RWPE1 (cell line): ENCODE measurements around the gene TMEM247.
"Not testable (repeated sequence)": the region's sequence is repeated elsewhere in the genome, so short reads cannot be mapped to it uniquely, and the experiment has no call there.

Experiments
- CTCF ChIA-PET: fragments of 350-600 bp; sonication (Branson Sonifier 250); formaldehyde crosslinking; extraction: SDS; loops from one replicate; lab custom pipeline; 2021; lab: Yijun Ruan, JAX
- POLR2A ChIA-PET: fragments of 400-600 bp; formaldehyde crosslinking; extraction: SDS; loops from one replicate; lab custom pipeline; 2020; ENCODE audit warnings: antibody characterized with exemption; ENCODE audit not compliant: low non-redundant PET; lab: Yijun Ruan, JAX
- DNase-seq: peaks from one replicate; pipeline ENCODE4 v3.0.0; 2012; ENCODE audit warnings: low spot score
- H3K27ac ChIP-seq: fragments of 450-650 bp; 2 replicates; pipeline ENCODE4 v1.5.1; 2017
- TF ChIP-seq, protein P1 (sequence below): fragments of 450-650 bp; conservative IDR thresholded peaks from 2 replicates; pipeline ENCODE4 v1.5.1; 2017; ENCODE audit warnings: low read depth, mild to moderate bottlenecking

The TMEM247 gene

DNA sequence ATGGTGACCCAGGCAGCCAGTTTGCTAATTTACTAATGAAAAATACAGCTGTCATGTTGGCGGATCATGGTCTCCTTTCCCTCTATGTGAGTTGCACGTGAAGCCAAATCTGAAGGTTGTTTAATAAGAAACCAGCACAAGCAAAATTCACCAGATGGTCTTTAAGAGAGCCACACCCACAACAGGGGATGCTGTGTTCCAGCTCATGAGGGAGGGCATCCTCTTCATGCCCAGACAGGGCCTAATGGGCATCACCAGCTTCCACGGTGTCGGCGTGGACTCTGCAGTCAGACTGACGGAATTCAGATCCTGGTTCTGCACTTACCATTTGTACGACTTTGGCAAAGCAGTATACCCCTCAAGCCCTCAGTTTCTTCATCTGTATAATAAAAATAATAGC is 39.9 kb downstream of the TMEM247 start:
- ChIA-PET CTCF (no interaction called here), POLR2A (no interaction called here)
- H3K27ac ChIP-seq: 0 out of 2 replicates have a peak overlapping the region, but pooled peaks have one; percentile 13
- no peak for DNase-seq
- TF ChIP-seq, protein P1, sequence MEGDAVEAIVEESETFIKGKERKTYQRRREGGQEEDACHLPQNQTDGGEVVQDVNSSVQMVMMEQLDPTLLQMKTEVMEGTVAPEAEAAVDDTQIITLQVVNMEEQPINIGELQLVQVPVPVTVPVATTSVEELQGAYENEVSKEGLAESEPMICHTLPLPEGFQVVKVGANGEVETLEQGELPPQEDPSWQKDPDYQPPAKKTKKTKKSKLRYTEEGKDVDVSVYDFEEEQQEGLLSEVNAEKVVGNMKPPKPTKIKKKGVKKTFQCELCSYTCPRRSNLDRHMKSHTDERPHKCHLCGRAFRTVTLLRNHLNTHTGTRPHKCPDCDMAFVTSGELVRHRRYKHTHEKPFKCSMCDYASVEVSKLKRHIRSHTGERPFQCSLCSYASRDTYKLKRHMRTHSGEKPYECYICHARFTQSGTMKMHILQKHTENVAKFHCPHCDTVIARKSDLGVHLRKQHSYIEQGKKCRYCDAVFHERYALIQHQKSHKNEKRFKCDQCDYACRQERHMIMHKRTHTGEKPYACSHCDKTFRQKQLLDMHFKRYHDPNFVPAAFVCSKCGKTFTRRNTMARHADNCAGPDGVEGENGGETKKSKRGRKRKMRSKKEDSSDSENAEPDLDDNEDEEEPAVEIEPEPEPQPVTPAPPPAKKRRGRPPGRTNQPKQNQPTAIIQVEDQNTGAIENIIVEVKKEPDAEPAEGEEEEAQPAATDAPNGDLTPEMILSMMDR: no peak

DNA sequence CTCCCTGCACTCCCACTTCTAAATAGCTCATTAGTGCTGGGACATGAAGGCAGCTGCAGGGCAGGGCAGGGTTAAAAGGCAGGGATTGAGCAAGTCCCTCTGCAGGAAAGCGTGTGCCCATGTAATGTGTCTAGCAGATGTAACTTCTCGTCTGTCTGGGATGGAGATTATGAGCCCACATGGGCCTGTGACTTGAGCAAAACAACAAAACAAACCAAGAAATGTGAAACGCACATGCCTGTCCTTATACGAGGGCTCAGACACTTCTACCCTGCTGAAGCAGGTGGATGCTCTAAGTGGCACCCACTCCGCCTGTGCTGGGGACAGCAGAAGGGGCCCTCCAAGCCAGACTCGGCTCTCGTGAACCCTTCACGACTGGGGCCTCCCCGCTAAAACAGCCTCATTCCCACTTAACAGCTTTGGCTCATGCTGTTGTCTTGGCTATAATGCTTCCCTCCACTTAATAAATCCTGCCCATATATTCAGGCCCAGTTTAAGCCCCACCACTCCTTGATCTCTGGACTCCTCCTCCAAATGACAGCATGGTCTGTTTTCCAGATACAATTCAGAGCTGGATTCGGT is 40.9 kb downstream of the TMEM247 start:
- CTCF ChIA-PET: no interaction called here
- no peak overlapping the region for H3K27ac ChIP-seq
- TF ChIP-seq, protein P1: no peak
- no peak for DNase-seq
- POLR2A ChIA-PET: no interaction called here

DNA sequence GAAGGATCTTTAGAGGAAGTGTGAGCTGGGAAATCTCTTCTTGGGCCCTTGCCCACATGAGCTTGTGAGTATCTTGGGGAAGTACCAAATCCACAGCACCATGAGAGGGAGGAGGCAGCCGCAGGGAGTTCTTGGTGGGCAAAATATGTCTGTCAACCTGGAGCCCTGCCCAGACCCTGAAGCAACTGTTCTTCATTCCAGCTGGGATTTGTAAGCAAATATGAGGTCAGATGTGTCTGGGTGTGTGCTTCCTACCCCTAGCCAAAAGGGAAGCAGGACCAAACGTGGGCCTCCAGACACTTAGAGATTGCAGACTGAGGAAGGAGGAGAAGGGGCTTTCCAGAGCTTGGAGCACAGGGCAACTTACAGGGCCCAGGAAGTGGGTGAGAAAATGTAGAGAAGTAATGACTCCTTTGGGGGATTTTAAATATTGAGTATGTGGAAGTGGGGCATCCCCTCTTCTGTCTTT is 41.9 kb downstream of the TMEM247 start:
- H3K27ac ChIP-seq: no peak overlapping the region
- ChIA-PET CTCF (interaction anchor here (0.6 kb wide), 1 partner anchor 441 kb away, joined by 3 read pairs; no protein-coding TSS in a partner anchor), POLR2A (no interaction called here)
- TF ChIP-seq, protein P1: no peak
- DNase-seq: no peak

DNA sequence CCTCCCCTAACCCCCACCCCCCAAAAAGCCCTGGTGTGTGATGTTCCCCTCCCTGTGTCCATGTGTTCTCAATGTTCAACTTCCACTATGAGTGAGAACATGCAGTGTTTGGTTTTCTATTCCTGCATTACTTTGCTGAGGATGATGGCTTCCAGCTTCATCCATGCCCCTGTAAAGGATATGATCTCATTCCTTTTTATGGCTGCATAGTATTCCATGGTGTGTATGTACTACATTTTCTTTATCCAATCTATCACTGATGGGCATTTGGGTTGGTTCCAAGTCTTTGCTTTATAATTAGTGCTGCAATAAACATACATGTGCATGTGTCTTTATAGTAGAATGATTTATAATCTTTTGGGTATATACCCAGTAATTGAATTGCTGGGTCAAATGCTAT is 43.0 kb downstream of the TMEM247 start:
- DNase-seq, POLR2A ChIA-PET, CTCF ChIA-PET, H3K27ac ChIP-seq: not testable (repeated sequence)

DNA sequence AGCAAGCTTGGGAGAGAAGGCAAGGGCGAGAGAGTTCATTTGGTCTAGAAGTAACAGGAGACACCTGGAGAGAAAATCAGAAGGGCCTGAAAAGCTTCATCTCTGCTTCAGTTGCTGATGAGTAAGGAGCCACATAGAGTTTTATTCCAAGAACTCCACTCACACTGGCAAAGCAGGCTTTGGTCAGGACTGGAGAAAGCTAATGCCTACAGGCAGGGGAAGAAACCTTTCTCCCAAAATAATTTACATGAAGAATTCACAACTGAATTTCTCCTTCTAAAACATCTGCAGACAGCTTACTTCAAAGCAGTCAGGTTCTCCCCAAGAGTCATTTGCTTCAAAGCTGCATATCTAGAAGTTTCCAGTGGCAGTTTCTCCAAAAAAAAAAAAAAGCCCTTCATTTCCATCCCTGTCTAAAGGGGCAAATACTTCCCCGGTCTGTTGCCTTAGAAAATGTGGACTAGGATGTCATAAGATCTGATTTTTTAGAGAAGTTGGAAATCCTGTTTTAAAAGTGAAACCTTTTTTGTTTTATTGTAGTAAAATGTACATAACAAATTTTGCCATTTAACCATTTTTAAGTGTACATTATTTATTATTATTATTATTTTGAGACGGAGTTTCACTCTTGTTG is 46.3 kb downstream of the TMEM247 start:
- ChIA-PET CTCF (interaction anchor here (0.7 kb wide), 1 partner anchor 493 kb away, joined by 3 read pairs; no protein-coding TSS in a partner anchor), POLR2A (no interaction called here)
- TF ChIP-seq, protein P1: no peak
- DNase-seq: no peak
- no peak overlapping the region for H3K27ac ChIP-seq

DNA sequence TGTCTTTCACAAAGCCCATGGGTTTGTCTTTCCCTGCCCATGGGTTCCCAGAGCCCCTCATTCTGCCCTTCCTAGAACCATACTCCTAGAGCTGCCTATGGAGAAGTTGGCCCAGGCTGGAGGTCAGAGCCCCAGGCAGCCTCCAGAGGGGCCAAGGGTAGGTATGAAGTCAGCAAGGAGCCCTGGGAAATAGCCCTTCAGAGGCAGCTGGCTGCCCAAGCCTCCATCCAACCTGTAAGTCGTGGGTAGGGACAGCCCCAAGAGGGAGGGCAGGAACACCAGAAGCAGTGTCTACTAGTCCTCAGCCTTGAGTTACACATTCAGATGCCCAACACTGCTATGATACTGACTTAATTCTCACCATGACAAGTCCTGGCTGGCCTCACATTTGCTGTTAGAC is 49.5 kb downstream of the TMEM247 start:
- ChIA-PET CTCF (no interaction called here), POLR2A (no interaction called here)
- no peak overlapping the region for H3K27ac ChIP-seq
- TF ChIP-seq, protein P1: no peak
- no peak for DNase-seq

DNA sequence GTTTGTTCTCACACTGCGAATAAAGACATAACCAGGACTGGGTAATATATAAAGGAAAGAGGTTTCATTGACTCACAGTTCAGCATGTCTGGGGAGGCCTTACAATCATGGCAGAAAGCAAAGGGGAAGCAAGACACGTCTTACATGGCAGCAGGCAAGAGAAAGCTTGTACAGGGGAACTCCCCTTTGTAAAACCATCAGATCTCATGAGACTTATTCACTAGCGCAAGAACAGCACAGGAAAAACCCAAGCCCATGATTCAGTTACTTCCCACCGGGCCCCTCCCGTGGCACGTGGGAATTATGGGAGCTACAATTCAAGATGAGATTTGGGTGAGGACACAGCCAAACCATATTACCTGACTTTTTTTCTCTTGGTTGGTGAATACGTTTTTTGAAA is 51.3 kb downstream of the TMEM247 start:
- ChIA-PET CTCF (interaction anchor here (0.6 to 0.7 kb wide), 2 partner anchors 152 to 481 kb away, joined by 3 read pairs; no protein-coding TSS in a partner anchor), POLR2A (no interaction called here)
- no peak overlapping the region for H3K27ac ChIP-seq
- TF ChIP-seq, protein P1: no peak
- no peak for DNase-seq
